ENCODE measurements around the gene LPAR3. TPM values are rescaled to one million over a fixed set of nuclear protein-coding genes. Genes with fewer than 3 reads are reported as not detected.
A peak's percentile ranks its signal among the peaks of the same experiment; 100 is the strongest.

The LPAR3 gene
- total RNA-seq, 4 donors from 2014 or later: 3.5 to 10.9 (median 4.1) TPM; not detected in 1

GRCh38 chr1:84919461-84919970, 26.5 kb upstream of the LPAR3 start:
- Histone ChIP-seq H3K27ac (peak overlapping the region in 1 of 4 donors; percentile 34), H3K36me3 (no peaks in the 10 kb centered on the region), H3K4me1 (peaks cover 0 to 7% (median 0%) of the 10 kb centered on the region in 4 donors), H3K4me3 (no peak overlapping the region), H3K27me3 (no peaks in the 10 kb centered on the region), H3K9me3 (no peaks in the 10 kb centered on the region)
- in situ Hi-C loops (cut with MboI; ENCODE audit: low pct_ligation_motif_present in 1 of 4, low pct_unique_long_range_greater_than_20kb in 1 of 4, low sequenced_read_pairs in 3 of 4): loop anchor here in 1 of 4 donors (25.0 kb wide), 1 partner anchor 1007 kb away; no protein-coding TSS in a partner anchor
- DNase-seq: no peak
- WGBS, 2 donors (ENCODE audit: low coverage in 1 of 2): 38 to 54% methylated on average over 3 to 4 of the region's 4 CpGs
- intact Hi-C loops (cut with DNase I; ENCODE audit: low total_unique reads): no loop called here
- TF ChIP-seq EP300 (IDR thresholded peaks at IDR 0.05; ENCODE audit: low read depth) (no peak), CTCF (IDR thresholded peaks at IDR 0.05) (no peak), POLR2A (IDR thresholded peaks at IDR 0.05) (no peak), POLR2AphosphoS5 (IDR thresholded peaks at IDR 0.05) (no peak)

GRCh38 chr1:84918726-84919336, 25.8 kb upstream of the LPAR3 start:
- DNase-seq: no peak

DNA sequence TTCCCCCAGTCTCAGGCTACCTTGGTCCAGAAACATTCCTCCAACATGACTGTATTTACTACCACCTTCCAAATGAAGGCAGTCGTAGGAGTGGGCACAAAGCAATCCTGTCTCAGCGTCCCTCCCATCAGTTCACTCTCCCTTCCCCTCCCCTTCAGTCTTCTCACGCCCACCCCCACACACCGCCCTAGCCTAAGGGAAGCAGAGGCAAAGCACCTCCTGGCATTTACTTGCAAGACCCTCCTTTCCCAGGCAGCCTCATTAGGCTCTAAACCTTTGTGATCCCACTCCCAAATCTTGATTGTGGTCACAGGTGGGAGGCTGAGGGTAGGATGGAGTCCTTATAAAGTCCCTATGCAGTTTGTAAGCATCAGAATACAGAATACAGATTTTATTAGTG, 23.9 kb upstream of the LPAR3 start:
- TF ChIP-seq POLR2AphosphoS5 (IDR thresholded peaks at IDR 0.05): no peak
- no peak for TF ChIP-seq POLR2A (IDR thresholded peaks at IDR 0.05)
- no peak for TF ChIP-seq EP300 (IDR thresholded peaks at IDR 0.05; ENCODE audit: low read depth)
- no peak for TF ChIP-seq CTCF (IDR thresholded peaks at IDR 0.05)
- no peaks in the 10 kb centered on the region for H3K36me3 ChIP-seq
- intact Hi-C loops (cut with DNase I; ENCODE audit: low total_unique reads) (no loop called here), in situ Hi-C loops (cut with MboI; ENCODE audit: low pct_ligation_motif_present in 1 of 4, low pct_unique_long_range_greater_than_20kb in 1 of 4, low sequenced_read_pairs in 3 of 4) (loop anchor here in 1 of 4 donors (25.0 kb wide), 1 partner anchor 1005 kb away; no protein-coding TSS in a partner anchor)
- H3K4me1 ChIP-seq: peaks cover 0 to 18% (median 0%) of the 10 kb centered on the region in 4 donors
- 39 to 80% methylated on average over 4 of the region's 4 CpGs for WGBS, 2 donors (ENCODE audit: low coverage in 1 of 2)
- H3K4me3 ChIP-seq: no peak overlapping the region
- no peaks in the 10 kb centered on the region for H3K27me3 ChIP-seq
- no peak overlapping the region for H3K27ac ChIP-seq
- DNase-seq: no peak
- H3K9me3 ChIP-seq: no peaks in the 10 kb centered on the region

More at GRCh38 chr1:84918726-84919336, 25.8 kb upstream of the LPAR3 start:
- H3K27me3 ChIP-seq: no peaks in the 10 kb centered on the region
- TF ChIP-seq EP300 (IDR thresholded peaks at IDR 0.05; ENCODE audit: low read depth): no peak
- no peak for TF ChIP-seq POLR2A (IDR thresholded peaks at IDR 0.05)
- no peak for TF ChIP-seq CTCF (IDR thresholded peaks at IDR 0.05)
- TF ChIP-seq POLR2AphosphoS5 (IDR thresholded peaks at IDR 0.05): no peak
- no peaks in the 10 kb centered on the region for H3K36me3 ChIP-seq
- in situ Hi-C loops (cut with MboI; ENCODE audit: low pct_ligation_motif_present in 1 of 4, low pct_unique_long_range_greater_than_20kb in 1 of 4, low sequenced_read_pairs in 3 of 4) (loop anchor here in 1 of 4 donors (25.0 kb wide), 1 partner anchor 1007 kb away; no protein-coding TSS in a partner anchor), intact Hi-C loops (cut with DNase I; ENCODE audit: low total_unique reads) (no loop called here)
- WGBS, 2 donors (ENCODE audit: low coverage in 1 of 2): 33 to 73% methylated on average over 1 to 5 of the region's 5 CpGs
- no peaks in the 10 kb centered on the region for H3K9me3 ChIP-seq
- H3K4me1 ChIP-seq: peaks cover 0 to 10% (median 0%) of the 10 kb centered on the region in 4 donors
- H3K4me3 ChIP-seq: no peak overlapping the region
- H3K27ac ChIP-seq: no peak overlapping the region

DNA sequence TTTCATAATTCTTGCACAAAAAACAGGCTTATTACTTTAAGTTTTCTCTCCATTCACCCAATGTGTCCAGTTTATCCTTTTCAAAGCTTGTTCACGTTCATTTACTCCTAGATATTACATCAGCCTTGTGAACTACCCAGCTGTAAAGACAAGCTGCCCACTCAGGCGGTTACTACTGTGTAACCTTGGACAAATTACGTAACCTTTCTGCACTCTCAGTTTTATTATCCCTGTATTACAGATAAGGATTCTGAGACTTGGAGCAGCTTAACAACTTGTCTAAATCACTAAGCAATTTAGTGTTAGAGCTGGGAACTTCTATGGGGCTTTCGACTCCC, 20.5 kb upstream of the LPAR3 start:
- Histone ChIP-seq H3K27ac (peak overlapping the region in 2 of 4 donors; percentile 8 to 38), H3K9me3 (no peaks in the 10 kb centered on the region), H3K36me3 (no peaks in the 10 kb centered on the region), H3K4me1 (peaks cover 0 to 11% (median 0%) of the 10 kb centered on the region in 4 donors), H3K27me3 (no peaks in the 10 kb centered on the region), H3K4me3 (no peak overlapping the region)
- TF ChIP-seq EP300 (IDR thresholded peaks at IDR 0.05; ENCODE audit: low read depth) (no peak), POLR2AphosphoS5 (IDR thresholded peaks at IDR 0.05) (no peak), CTCF (IDR thresholded peaks at IDR 0.05) (no peak), POLR2A (IDR thresholded peaks at IDR 0.05) (no peak)
- intact Hi-C loops (cut with DNase I; ENCODE audit: low total_unique reads) (no loop called here), in situ Hi-C loops (cut with MboI; ENCODE audit: low pct_ligation_motif_present in 1 of 4, low pct_unique_long_range_greater_than_20kb in 1 of 4, low sequenced_read_pairs in 3 of 4) (loop anchor here in 1 of 4 donors (25.0 kb wide), 1 partner anchor 1001 kb away; no protein-coding TSS in a partner anchor)
- 17 to 36% methylated on average over 4 of the region's 4 CpGs for whole genome bisulfite sequencing, 2 donors (ENCODE audit: low coverage in 1 of 2)
- DNase-seq: peak; percentile 42

All from transverse colon (tissue), 4 donors.